ENCODE measurements around the gene NAALADL2. TPM values are rescaled to one million over a fixed set of nuclear protein-coding genes. Genes with fewer than 3 reads are reported as not detected.

The NAALADL2 gene
- total RNA-seq, 4 donors from 2014 or later: 0.36 to 9.2 (median 0.63) TPM

DNA sequence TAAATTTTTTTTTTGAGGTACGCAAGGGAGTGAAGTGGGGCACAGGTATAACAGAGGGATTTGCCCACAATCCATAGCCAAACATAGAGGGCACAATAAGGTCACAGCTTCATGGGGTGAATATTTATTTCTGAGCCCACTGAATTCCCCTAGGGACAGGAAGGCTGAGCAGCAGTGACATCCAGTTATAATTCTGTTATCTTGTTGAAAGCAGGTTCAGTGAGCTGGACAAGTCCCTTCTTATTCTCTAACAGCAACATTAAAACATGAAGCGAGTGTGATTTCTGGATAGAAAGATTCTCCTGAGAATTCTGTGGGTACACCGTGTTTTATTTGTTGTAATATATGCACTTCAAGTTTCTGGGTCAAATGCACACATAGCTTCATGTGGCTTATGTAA lies 538.2 kb downstream of the NAALADL2 start:
- Histone ChIP-seq H3K27ac (no peak overlapping the region), H3K4me3 (no peak overlapping the region), H3K27me3 (no peaks in the 10 kb centered on the region), H3K9me3 (no peaks in the 10 kb centered on the region), H3K4me1 (no peaks in the 10 kb centered on the region), H3K36me3 (no peaks in the 10 kb centered on the region)
- no peak for DNase-seq
- in situ Hi-C loops (cut with MboI; ENCODE audit: low sequenced_read_pairs in 4 of 4) (no loop called here), intact Hi-C loops (cut with DNase I; ENCODE audit: low total_unique reads) (no loop called here)
- TF ChIP-seq, protein P1, sequence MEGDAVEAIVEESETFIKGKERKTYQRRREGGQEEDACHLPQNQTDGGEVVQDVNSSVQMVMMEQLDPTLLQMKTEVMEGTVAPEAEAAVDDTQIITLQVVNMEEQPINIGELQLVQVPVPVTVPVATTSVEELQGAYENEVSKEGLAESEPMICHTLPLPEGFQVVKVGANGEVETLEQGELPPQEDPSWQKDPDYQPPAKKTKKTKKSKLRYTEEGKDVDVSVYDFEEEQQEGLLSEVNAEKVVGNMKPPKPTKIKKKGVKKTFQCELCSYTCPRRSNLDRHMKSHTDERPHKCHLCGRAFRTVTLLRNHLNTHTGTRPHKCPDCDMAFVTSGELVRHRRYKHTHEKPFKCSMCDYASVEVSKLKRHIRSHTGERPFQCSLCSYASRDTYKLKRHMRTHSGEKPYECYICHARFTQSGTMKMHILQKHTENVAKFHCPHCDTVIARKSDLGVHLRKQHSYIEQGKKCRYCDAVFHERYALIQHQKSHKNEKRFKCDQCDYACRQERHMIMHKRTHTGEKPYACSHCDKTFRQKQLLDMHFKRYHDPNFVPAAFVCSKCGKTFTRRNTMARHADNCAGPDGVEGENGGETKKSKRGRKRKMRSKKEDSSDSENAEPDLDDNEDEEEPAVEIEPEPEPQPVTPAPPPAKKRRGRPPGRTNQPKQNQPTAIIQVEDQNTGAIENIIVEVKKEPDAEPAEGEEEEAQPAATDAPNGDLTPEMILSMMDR (IDR thresholded peaks at IDR 0.05 in 4 of 5, conservative IDR thresholded peaks at IDR 0.05 in 1 of 5): no peak
- TF ChIP-seq POLR2A (IDR thresholded peaks at IDR 0.05): no peak
- ATAC-seq: no peak

DNA sequence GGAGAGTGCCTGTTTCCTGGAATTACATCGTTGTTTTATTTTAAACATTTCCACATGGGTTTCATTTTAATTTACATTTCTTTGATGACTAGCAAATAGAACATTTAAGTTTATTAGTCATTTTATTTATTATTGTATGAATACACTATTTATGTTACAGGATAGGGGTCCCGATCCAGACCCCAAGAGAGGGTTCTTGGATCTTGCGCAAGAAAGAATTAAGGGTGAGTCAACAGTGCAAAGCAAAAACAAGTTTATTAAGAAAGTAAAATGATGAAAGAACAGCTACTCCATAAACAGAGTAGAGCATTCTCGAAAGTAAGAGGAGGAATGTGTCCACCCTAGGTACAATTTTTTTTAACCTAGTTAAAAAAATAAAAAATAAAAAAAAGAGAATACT lies 539.5 kb downstream of the NAALADL2 start:
- no peaks in the 10 kb centered on the region for H3K36me3 ChIP-seq
- intact Hi-C loops (cut with DNase I; ENCODE audit: low total_unique reads) (no loop called here), in situ Hi-C loops (cut with MboI; ENCODE audit: low sequenced_read_pairs in 4 of 4) (no loop called here)
- H3K27me3 ChIP-seq: no peaks in the 10 kb centered on the region
- H3K9me3 ChIP-seq: no peaks in the 10 kb centered on the region
- H3K4me3 ChIP-seq: no peak overlapping the region
- DNase-seq (no peak), ATAC-seq (no peak)
- no peak for TF ChIP-seq POLR2A (IDR thresholded peaks at IDR 0.05)
- TF ChIP-seq, protein P1 (IDR thresholded peaks at IDR 0.05 in 4 of 5, conservative IDR thresholded peaks at IDR 0.05 in 1 of 5): no peak
- H3K4me1 ChIP-seq: no peaks in the 10 kb centered on the region
- H3K27ac ChIP-seq: no peak overlapping the region

DNA sequence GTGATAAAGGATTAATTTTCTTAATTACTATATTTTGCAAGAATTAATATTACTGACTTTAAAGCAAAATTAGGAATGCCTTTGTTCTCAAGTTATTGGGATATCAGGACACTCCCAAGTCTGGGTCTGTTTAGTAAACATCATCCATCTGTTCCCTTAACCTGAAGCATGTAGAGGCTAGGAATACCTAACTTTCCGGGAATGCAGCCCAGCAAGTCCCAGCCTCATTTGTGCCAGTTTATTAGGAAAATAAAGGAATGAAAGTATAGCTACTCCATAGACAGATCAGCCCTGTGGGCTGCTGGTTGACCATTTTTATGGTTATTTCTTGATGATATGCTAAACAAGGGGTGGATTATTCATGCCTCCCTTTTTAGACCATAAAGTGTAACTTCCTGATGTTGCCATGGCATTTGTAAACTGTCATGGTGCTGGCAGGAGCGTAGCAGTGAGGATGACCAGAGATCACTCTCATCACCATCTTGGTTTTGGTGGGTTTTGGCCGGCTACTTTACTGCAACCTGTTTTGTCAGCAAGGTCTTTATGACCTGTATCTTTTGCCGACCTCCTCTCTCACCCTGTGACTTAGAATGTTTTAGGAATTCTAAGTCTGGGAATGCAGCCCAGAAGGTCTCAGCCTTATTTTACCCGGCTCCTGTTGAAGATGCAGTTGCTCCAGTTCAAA lies 540.2 kb downstream of the NAALADL2 start:
- no peak for ATAC-seq
- intact Hi-C loops (cut with DNase I; ENCODE audit: low total_unique reads): no loop called here
- in situ Hi-C loops (cut with MboI; ENCODE audit: low sequenced_read_pairs in 4 of 4): no loop called here
- Histone ChIP-seq H3K36me3 (no peaks in the 10 kb centered on the region), H3K4me3 (no peak overlapping the region), H3K9me3 (no peaks in the 10 kb centered on the region), H3K27me3 (no peaks in the 10 kb centered on the region), H3K4me1 (no peaks in the 10 kb centered on the region), H3K27ac (no peak overlapping the region)
- TF ChIP-seq, protein P1 (IDR thresholded peaks at IDR 0.05 in 4 of 5, conservative IDR thresholded peaks at IDR 0.05 in 1 of 5): no peak
- no peak for TF ChIP-seq POLR2A (IDR thresholded peaks at IDR 0.05)
- DNase-seq: no peak

DNA sequence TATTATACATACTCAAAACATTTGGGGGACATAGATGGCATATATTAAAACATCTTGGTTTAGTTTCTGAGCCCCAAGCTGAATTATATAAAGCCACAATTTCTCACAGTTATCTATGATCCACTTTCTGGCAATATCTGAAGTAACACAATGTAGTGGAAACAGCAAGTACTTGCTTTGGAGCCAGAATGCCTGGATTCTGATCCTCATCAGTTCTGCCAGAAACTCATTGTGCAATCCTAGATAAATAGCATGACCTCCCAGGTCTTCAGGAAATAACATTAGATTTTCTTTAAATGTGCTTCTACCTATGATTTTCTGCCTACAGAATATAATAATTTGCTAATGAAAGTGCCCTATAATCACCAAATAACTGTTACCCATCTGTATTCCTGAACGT lies 544.9 kb downstream of the NAALADL2 start:
- no peaks in the 10 kb centered on the region for H3K27me3 ChIP-seq
- intact Hi-C loops (cut with DNase I; ENCODE audit: low total_unique reads) (no loop called here), in situ Hi-C loops (cut with MboI; ENCODE audit: low sequenced_read_pairs in 4 of 4) (no loop called here)
- no peaks in the 10 kb centered on the region for H3K9me3 ChIP-seq
- no peak for TF ChIP-seq POLR2A (IDR thresholded peaks at IDR 0.05)
- TF ChIP-seq, protein P1 (IDR thresholded peaks at IDR 0.05 in 4 of 5, conservative IDR thresholded peaks at IDR 0.05 in 1 of 5): no peak
- H3K36me3 ChIP-seq: no peaks in the 10 kb centered on the region
- ATAC-seq (no peak), DNase-seq (peak in 1 of 2 donors; percentile 2)
- H3K4me3 ChIP-seq: no peak overlapping the region
- no peaks in the 10 kb centered on the region for H3K4me1 ChIP-seq
- no peak overlapping the region for H3K27ac ChIP-seq

DNA sequence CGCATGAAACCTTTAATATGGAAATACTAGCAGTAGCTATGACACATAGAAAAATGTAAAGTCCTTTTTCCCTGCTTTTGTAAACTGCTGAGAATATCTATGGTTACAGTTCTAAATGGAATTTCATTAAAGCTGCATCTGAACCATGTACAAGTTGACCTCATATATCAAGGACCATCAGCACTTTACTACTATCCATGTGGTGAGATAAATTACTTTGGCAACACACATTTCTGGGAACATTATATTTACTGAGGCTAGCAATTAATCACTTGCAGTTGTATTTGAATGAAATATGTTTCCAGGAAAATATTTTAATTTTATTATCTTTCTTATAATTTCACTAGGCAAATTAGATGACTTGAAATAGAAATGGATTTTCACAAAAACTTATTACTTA lies 545.5 kb downstream of the NAALADL2 start:
- TF ChIP-seq, protein P1 (IDR thresholded peaks at IDR 0.05 in 4 of 5, conservative IDR thresholded peaks at IDR 0.05 in 1 of 5): no peak
- TF ChIP-seq POLR2A (IDR thresholded peaks at IDR 0.05): no peak
- H3K9me3 ChIP-seq: no peaks in the 10 kb centered on the region
- no peak overlapping the region for H3K27ac ChIP-seq
- intact Hi-C loops (cut with DNase I; ENCODE audit: low total_unique reads) (no loop called here), in situ Hi-C loops (cut with MboI; ENCODE audit: low sequenced_read_pairs in 4 of 4) (no loop called here)
- H3K4me3 ChIP-seq: no peak overlapping the region
- DNase-seq (no peak), ATAC-seq (no peak)
- no peaks in the 10 kb centered on the region for H3K27me3 ChIP-seq
- no peaks in the 10 kb centered on the region for H3K4me1 ChIP-seq
- no peaks in the 10 kb centered on the region for H3K36me3 ChIP-seq

Measured in gastrocnemius medialis (tissue), 4 donors.